GM21737 (cell line): ENCODE results near the gene PRR5L.
"Not testable (repeated sequence)": the region's sequence is repeated elsewhere in the genome, so short reads cannot be mapped to it uniquely, and the experiment has no call there.

ENCODE experiments used
- ATAC-seq: cut with Tn5 transposase; IDR thresholded peaks from one replicate; pipeline ENCODE4 v1.9.1; 2021; ENCODE audit warnings: mild to moderate bottlenecking, moderate library complexity; ENCODE audit not compliant: unreplicated experiment

The PRR5L gene

GRCh38 chr11:36456156-36456555 lies 160.1 kb downstream of the PRR5L start:
- ATAC-seq: no peak

GRCh38 chr11:36458129-36458915 lies 162.2 kb downstream of the PRR5L start:
- ATAC-seq: no peak

DNA sequence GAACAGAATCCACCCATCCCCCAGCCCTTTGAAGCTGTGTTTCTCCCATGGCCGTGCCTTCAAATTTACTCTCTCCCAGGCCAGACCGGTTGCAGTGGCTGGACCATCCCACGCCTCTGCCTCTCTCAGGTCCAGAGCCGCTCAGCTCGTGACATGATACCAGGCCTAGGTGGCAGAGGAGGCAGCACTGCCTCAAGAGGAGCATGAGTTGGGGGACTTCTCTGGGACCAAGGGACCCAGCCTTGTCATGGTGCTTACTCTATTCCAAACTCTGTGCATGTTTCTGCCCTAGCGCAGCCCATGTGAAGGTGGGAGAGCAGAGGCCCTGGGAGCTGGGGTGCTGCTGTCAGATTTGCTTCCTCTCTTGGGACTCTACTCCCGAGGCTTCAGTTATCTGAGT lies 163.0 kb downstream of the PRR5L start:
- ATAC-seq: no peak

DNA sequence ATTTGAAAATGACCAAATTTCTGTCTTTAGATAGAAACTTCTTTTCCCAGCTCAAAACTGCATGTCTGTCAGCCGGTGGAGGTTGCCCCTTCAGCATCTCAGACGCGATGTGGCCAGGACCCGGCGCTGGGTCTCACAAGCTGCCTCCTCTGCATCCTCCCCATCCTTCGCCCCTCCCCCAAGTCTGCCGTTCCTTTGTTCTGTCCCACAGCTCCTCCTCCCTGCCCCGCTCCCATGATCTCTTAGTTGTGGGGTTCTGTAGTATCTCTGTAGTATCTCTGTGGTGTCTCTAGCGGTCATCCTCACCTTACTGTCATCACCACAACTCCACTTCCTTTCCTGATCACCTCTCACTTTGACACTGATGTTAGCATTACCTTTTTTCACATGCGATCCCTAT lies 164.1 kb downstream of the PRR5L start:
- ATAC-seq: no peak

DNA sequence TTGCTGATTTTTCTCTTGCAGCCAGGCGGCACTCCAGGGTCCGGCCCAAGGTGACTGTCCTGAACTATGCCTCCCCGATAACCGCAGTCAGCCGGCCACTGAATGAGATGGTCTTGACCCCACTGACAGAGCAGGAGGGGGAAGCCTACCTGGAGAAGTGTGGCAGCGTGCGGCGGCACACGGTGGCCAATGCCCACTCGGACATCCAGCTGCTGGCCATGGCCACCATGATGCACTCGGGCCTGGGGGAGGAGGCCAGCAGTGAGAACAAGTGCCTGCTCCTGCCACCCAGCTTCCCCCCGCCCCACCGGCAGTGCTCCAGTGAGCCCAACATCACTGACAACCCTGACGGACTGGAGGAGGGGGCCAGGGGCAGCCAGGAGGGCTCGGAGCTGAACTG lies 166.2 kb downstream of the PRR5L start:
- no peak for ATAC-seq

DNA sequence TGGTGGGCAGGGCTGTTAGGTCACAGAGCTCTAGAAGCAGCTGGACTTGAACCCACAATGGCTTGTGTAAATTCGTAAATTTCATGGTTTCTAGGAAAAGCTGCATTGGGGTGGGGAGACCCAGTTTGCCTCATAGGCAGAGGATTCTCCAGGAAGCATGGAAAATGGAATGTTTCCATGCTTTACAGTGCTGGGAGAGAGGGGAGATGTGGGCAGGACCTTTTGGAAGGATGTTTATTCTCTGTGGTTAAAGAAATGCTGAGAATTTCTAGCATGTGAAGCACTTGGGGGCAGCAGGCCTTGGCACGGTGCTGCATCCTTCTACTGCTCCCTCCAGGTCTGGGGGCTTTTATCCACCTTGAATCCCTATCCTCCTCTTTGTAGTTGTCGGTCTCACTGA lies 167.7 kb downstream of the PRR5L start:
- no peak for ATAC-seq

DNA sequence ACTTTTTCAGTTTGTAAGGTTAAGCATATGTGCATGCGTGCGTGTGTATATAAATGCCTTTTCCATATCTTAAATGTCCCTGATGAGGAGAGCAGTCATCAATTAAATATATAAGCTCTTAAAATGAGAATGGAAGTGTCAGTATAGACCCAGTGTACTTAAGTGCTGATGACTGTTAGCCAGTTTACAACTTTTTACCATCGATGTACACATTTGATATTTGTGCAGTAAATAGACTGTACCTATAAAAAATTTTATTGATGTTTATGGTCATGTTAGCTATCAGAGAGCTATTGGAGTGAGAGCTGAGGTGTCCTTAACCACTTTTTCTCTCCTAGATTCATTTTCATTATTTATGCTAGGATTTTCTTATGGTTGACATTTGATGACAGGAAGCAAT lies 168.6 kb downstream of the PRR5L start:
- no peak for ATAC-seq

GRCh38 chr11:36465449-36466163 lies 169.5 kb downstream of the PRR5L start:
- no peak for ATAC-seq

DNA sequence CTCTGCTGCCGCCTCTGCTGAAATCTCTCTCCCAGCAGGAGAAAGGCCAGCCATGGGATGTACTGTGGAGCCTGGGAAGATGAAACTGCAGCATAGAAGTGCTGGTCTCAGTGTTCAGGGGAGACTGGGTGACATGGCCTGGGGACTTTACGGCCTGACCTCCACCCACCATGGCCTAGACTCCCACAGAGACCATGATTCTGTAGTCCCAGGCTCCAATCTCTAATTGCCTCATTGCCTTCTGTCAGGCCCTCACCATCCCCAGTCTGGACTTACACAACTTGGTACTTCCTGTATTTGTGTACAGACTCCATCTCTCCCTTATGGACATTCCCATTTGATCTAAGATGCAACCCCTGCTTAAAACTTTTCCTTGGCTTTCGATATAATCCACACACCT lies 170.9 kb downstream of the PRR5L start:
- no peak for ATAC-seq

DNA sequence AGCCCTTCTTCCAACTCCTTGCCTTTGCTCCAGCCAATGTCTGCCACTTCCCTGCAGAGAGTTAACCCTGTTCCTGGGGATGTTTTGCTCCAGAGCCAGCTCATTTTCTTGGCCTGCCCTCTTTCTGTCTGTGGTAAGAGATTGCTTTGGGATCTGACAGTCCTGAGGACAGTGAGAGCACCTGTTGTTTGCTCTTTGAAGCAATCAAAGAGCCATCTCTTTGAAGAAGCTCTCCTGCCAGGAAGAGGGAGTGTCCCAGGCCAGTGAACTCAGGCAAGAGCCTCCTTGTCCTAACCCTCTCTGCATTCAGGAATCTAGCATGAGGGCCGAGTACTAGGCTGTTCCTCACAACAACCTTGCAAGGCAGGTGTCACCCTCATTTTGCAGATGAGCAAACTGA lies 171.8 kb downstream of the PRR5L start:
- no peak for ATAC-seq

GRCh38 chr11:36469063-36469462 lies 173.0 kb downstream of the PRR5L start:
- no peak for ATAC-seq

GRCh38 chr11:36469881-36470802 lies 174.1 kb downstream of the PRR5L start:
- ATAC-seq: no peak

GRCh38 chr11:36471577-36471976 lies 175.5 kb downstream of the PRR5L start:
- ATAC-seq: no peak

GRCh38 chr11:36475192-36475591 lies 179.1 kb downstream of the PRR5L start:
- no peak for ATAC-seq

GRCh38 chr11:36478700-36479329 lies 182.7 kb downstream of the PRR5L start:
- no peak for ATAC-seq

DNA sequence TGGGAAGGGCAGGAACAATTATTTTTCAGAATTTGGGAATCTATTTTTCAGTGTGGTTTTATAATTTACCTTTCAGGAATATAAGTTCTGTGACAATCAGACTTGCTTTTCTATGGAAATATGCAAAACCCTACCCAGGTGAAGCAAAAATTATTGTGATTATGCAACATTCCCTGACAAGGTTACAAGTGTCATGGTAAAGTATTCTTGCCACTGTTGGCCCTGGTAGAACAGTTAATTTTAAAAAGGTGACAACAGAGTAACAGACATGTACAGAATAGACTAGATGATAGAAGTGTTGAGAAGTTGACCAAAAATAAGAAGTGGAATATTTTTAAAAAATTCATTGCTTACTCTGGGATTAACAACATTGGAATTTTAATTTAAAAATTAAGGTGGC lies 184.7 kb downstream of the PRR5L start:
- ATAC-seq: no peak

- not testable (repeated sequence) for ATAC-seq
These were observed 187.0 kb downstream of the PRR5L start for GRCh38 chr11:36483042-36483441.

DNA sequence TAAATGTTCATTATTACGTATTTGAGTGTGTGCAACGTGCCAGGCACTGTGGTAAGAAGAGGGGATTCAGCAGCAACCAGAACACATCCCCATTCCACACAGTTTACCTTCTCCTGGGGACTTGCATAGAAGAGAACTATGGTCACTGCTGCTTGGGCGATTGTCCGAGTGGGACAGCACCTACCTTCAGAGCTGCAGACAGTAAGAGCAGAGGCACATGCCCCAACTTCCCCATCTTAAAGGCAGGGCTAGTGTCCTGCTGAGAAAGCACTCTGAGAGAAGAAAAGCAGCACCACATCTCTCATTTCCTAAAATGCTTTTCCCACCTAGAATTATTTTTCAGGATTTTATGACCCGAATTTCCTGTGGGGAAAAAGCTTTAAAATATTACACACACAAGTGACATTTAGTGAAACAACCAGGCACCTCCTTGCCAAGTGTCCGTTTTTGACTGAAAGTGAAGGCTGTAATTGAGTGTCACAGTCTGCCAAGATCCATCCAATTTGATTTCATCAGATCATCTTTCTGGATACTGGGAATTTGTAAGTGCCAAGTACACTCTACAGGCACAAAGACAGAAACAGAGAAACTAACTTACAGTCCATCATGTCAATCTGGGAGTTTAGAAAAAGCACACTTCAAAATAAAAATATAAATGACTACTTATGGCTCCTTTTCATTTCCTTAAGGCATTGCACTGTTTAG lies 189.4 kb downstream of the PRR5L start:
- no peak for ATAC-seq

GRCh38 chr11:36487619-36488018 lies 191.5 kb downstream of the PRR5L start:
- ATAC-seq: no peak

GRCh38 chr11:36488096-36488495 lies 192.0 kb downstream of the PRR5L start:
- ATAC-seq: peak; percentile 79
